Neutrophil (primary cell): ENCODE data around the gene DENND10.

Source experiments
- H3K27ac ChIP-seq: fragments of 200-600 bp; sonication (generic); 2 replicates; pipeline ENCODE4 v1.5.1; 2016; ENCODE audit warnings: mild to moderate bottlenecking, moderate library complexity
- H3K27me3 ChIP-seq: fragments of 200-600 bp; sonication (generic); 2 replicates; pipeline ENCODE4 v1.6.0; 2016; ENCODE audit warnings: mild to moderate bottlenecking
- H3K36me3 ChIP-seq: fragments of 200-600 bp; sonication (generic); 2 replicates; pipeline ENCODE4 v1.5.1; 2017
- H3K4me1 ChIP-seq, 2 experiments: fragments of 200-600 bp in 1 of 2; sonication (generic) in 1 of 2; 1 replicate in 1 of 2; 2 replicates in 1 of 2; pipeline versions ENCODE4 v1.5.1 to v1.6.1; 2013 to 2016; ENCODE audit warnings: low read depth in 1 of 2, low read length in 1 of 2, mild to moderate bottlenecking in 1 of 2, moderate library complexity in 1 of 2; ENCODE audit not compliant: control insufficient read depth in 1 of 2, insufficient read depth in 1 of 2
- H3K4me3 ChIP-seq, 2 experiments: fragments of 200-600 bp in 1 of 2; sonication (generic) in 1 of 2; 1 replicate in 1 of 2; 2 replicates in 1 of 2; pipeline ENCODE4 v1.5.1; 2013 to 2016; ENCODE audit warnings: low read depth in 1 of 2, low read length in 1 of 2, mild to moderate bottlenecking in 1 of 2, moderate library complexity in 1 of 2
- H3K9me3 ChIP-seq: fragments of 200-600 bp; sonication (generic); 2 replicates; pipeline ENCODE4 v1.5.1; 2016
- CTCF ChIP-seq: fragments of 200-600 bp; sonication (generic); IDR thresholded peaks from 2 replicates; pipeline ENCODE4 v1.5.1; 2016; ENCODE audit warnings: antibody characterized with exemption

Gene DENND10

GRCh38 chr10:119138346-119139306, 34.7 kb downstream of the DENND10 start:
- no peak overlapping the region for H3K4me3 ChIP-seq
- H3K36me3 ChIP-seq, result peaks cover 5% of the 10 kb centered on the region
- peaks cover 47 to 52% of the 10 kb centered on the region in 2 experiments for H3K4me1 ChIP-seq
- H3K27ac ChIP-seq, result peak overlapping the region; percentile 75
- no peak for TF ChIP-seq CTCF
- no peaks in the 10 kb centered on the region for H3K9me3 ChIP-seq
- H3K27me3 ChIP-seq, result no peaks in the 10 kb centered on the region

GRCh38 chr10:119139464-119140067, 35.7 kb downstream of the DENND10 start:
- no peak overlapping the region for H3K4me3 ChIP-seq
- peaks cover 37 to 43% of the 10 kb centered on the region in 2 experiments for H3K4me1 ChIP-seq
- peak; percentile 71 for TF ChIP-seq CTCF
- no peaks in the 10 kb centered on the region for H3K27me3 ChIP-seq
- no peaks in the 10 kb centered on the region for H3K36me3 ChIP-seq
- H3K9me3 ChIP-seq, result no peaks in the 10 kb centered on the region
- H3K27ac ChIP-seq, result peak overlapping the region; percentile 75

GRCh38 chr10:119140603-119141245, 36.8 kb downstream of the DENND10 start:
- no peaks in the 10 kb centered on the region for H3K27me3 ChIP-seq
- no peaks in the 10 kb centered on the region for H3K36me3 ChIP-seq
- no peak overlapping the region for H3K27ac ChIP-seq
- no peaks in the 10 kb centered on the region for H3K9me3 ChIP-seq
- peaks cover 27 to 31% of the 10 kb centered on the region in 2 experiments for H3K4me1 ChIP-seq
- H3K4me3 ChIP-seq, result no peak overlapping the region
- TF ChIP-seq CTCF, result no peak

GRCh38 chr10:119143657-119144056, 39.7 kb downstream of the DENND10 start:
- Histone ChIP-seq H3K9me3 (no peaks in the 10 kb centered on the region), H3K4me3 (no peak overlapping the region), H3K27ac (no peak overlapping the region), H3K36me3 (peaks cover 8% of the 10 kb centered on the region), H3K27me3 (no peaks in the 10 kb centered on the region), H3K4me1 (peaks cover 9 to 11% of the 10 kb centered on the region in 2 experiments)
- TF ChIP-seq CTCF, result no peak

GRCh38 chr10:119149157-119149556, 45.2 kb downstream of the DENND10 start:
- no peak overlapping the region for H3K4me3 ChIP-seq
- H3K27me3 ChIP-seq, result no peaks in the 10 kb centered on the region
- TF ChIP-seq CTCF, result no peak
- H3K4me1 ChIP-seq, result no peaks in the 10 kb centered on the region
- H3K36me3 ChIP-seq, result peaks cover 21% of the 10 kb centered on the region
- no peak overlapping the region for H3K27ac ChIP-seq
- no peaks in the 10 kb centered on the region for H3K9me3 ChIP-seq
